Neuronal stem cell (in vitro differentiated cells): Measurements from ENCODE around the gene HIGD2B.
"Not testable (repeated sequence)": the region's sequence is repeated elsewhere in the genome, so short reads cannot be mapped to it uniquely, and the experiment has no call there.

Experiments
- DNase-seq: peaks from one replicate; pipeline ENCODE4 v3.0.0-alpha.2; 2013; ENCODE audit warnings: low spot score
- H2AFZ ChIP-seq: one replicate; pipeline ENCODE4 v1.6.1; 2013; ENCODE audit warnings: mild to moderate bottlenecking, low read length, inconsistent platforms
- H2AK5ac ChIP-seq: 2 replicates; pipeline ENCODE4 v1.6.1; 2013; ENCODE audit warnings: low read depth, mild to moderate bottlenecking, inconsistent platforms, low read length, moderate library complexity, mixed read lengths
- H2BK120ac ChIP-seq: 2 replicates; pipeline ENCODE4 v1.6.1; 2013; ENCODE audit warnings: low read depth, mild to moderate bottlenecking, inconsistent platforms, low read length, moderate library complexity, mixed read lengths
- H2BK12ac ChIP-seq: one replicate; pipeline ENCODE4 v1.6.1; 2013; ENCODE audit warnings: low read length, inconsistent platforms
- H2BK15ac ChIP-seq: 2 replicates; pipeline ENCODE4 v1.6.1; 2013; ENCODE audit warnings: mild to moderate bottlenecking, low read length, inconsistent platforms, mixed read lengths
- H2BK5ac ChIP-seq: one replicate; pipeline ENCODE4 v1.6.1; 2013; ENCODE audit warnings: inconsistent platforms, mild to moderate bottlenecking, low read length, moderate library complexity
- H3K14ac ChIP-seq: one replicate; pipeline ENCODE4 v1.6.1; 2013; ENCODE audit warnings: low read length, inconsistent platforms
- H3K18ac ChIP-seq: 2 replicates; pipeline ENCODE4 v1.6.1; 2013; ENCODE audit warnings: low read length, inconsistent platforms
- H3K23ac ChIP-seq: 2 replicates; pipeline ENCODE4 v1.6.1; 2013; ENCODE audit warnings: low read depth, mild to moderate bottlenecking, mixed read lengths, low read length, inconsistent platforms; ENCODE audit not compliant: poor library complexity
- H3K27ac ChIP-seq: replicated peaks from 3 replicates; pipeline ENCODE4 v1.5.1; 2013; ENCODE audit warnings: low read length, inconsistent platforms
- H3K27me3 ChIP-seq, 3 experiments: 2 replicates each; pipeline ENCODE4 v1.6.1; 2013; ENCODE audit warnings: low read length in 3 of 3, mild to moderate bottlenecking in 2 of 3, inconsistent platforms in 1 of 3, low read depth in 1 of 3, mixed read lengths in 1 of 3, moderate library complexity in 1 of 3; ENCODE audit not compliant: control insufficient read depth in 3 of 3, insufficient read depth in 3 of 3
- H3K36me3 ChIP-seq, 2 donors: replicated peaks in 1 of 2; 2 replicates each; pipeline ENCODE4 v1.6.1; 2013; ENCODE audit warnings: low read length in 2 of 2; ENCODE audit not compliant: control insufficient read depth in 2 of 2, insufficient read depth in 2 of 2
- H3K4ac ChIP-seq: 2 replicates; pipeline ENCODE4 v1.6.1; 2013; ENCODE audit warnings: inconsistent platforms, mild to moderate bottlenecking, low read length, moderate library complexity
- H3K4me1 ChIP-seq, 2 donors: 1 replicate in 1 of 2; 2 replicates in 1 of 2; pipeline ENCODE4 v1.6.1; 2013; ENCODE audit warnings: low read length in 2 of 2, low read depth in 1 of 2; ENCODE audit not compliant: control insufficient read depth in 2 of 2, insufficient read depth in 1 of 2
- H3K4me2 ChIP-seq: one replicate; pipeline ENCODE4 v1.6.1; 2013; ENCODE audit warnings: mild to moderate bottlenecking, low read length, inconsistent platforms; ENCODE audit not compliant: insufficient read depth, poor library complexity, severe bottlenecking
- H3K4me3 ChIP-seq, 2 donors: 2 replicates each; pipeline ENCODE4 v1.5.1; 2013; ENCODE audit warnings: low read length in 2 of 2, mild to moderate bottlenecking in 2 of 2, inconsistent platforms in 1 of 2, moderate library complexity in 1 of 2
- H3K79me1 ChIP-seq: one replicate; pipeline ENCODE4 v1.6.1; 2013; ENCODE audit warnings: low read depth, mild to moderate bottlenecking, inconsistent platforms, low read length, moderate library complexity
- H3K9ac ChIP-seq: one replicate; pipeline ENCODE4 v1.6.1; 2013; ENCODE audit warnings: mild to moderate bottlenecking, low read depth, low read length, inconsistent platforms; ENCODE audit not compliant: poor library complexity
- H3K9me3 ChIP-seq, 2 donors: replicated peaks in 1 of 2; 2 replicates each; pipeline versions ENCODE3 to v1.6.1; 2013; ENCODE audit warnings: low read length in 2 of 2, mild to moderate bottlenecking in 2 of 2, inconsistent platforms in 1 of 2, low read depth in 1 of 2, mixed read lengths in 1 of 2, moderate library complexity in 1 of 2; ENCODE audit not compliant: control insufficient read depth in 2 of 2, insufficient read depth in 1 of 2
- H4K8ac ChIP-seq: one replicate; pipeline ENCODE4 v1.6.1; 2013; ENCODE audit warnings: low read depth, mild to moderate bottlenecking, inconsistent platforms, low read length, moderate library complexity
- H4K91ac ChIP-seq: one replicate; pipeline ENCODE4 v1.6.1; 2013; ENCODE audit warnings: low read length, low read depth, mild to moderate bottlenecking, inconsistent platforms; ENCODE audit not compliant: poor library complexity
- WGBS, 2 donors: extraction: QIAGEN DNeasy Blood & Tissue Kit; methylation state at CpG; one replicate each; pipeline ENCODE4 v1.1.7; 2013; ENCODE audit warnings: missing lambda C conversion rate in 2 of 2, mixed read lengths in 1 of 2; ENCODE audit not compliant: insufficient read length in 2 of 2, insufficient replicate concordance in 1 of 2; ENCODE audit errors: extremely low coverage in 2 of 2; 5-methylcytosine and 5-hydroxymethylcytosine counted together

Gene HIGD2B

GRCh38 chr15:72639759-72640483 lies 46.1 kb downstream of the HIGD2B start:
- H4K91ac ChIP-seq, DNase-seq, H3K4me2 ChIP-seq, H3K9me3 ChIP-seq, H3K27ac ChIP-seq, H3K9ac ChIP-seq, H3K23ac ChIP-seq, H3K14ac ChIP-seq, H3K18ac ChIP-seq, H3K4ac ChIP-seq, H4K8ac ChIP-seq, H3K79me1 ChIP-seq, H2BK5ac ChIP-seq, H2BK15ac ChIP-seq, H2BK120ac ChIP-seq, H3K4me3 ChIP-seq, H3K27me3 ChIP-seq, H2AK5ac ChIP-seq, H2AFZ ChIP-seq, H2BK12ac ChIP-seq, H3K4me1 ChIP-seq, H3K36me3 ChIP-seq: not testable (repeated sequence)
- no CpG with 5 or more reads among the region's 26 CpGs for WGBS, 2 donors

- H3K27ac ChIP-seq, H3K9me3 ChIP-seq, H3K27me3 ChIP-seq, H3K23ac ChIP-seq, H4K91ac ChIP-seq, H3K4ac ChIP-seq, H2BK15ac ChIP-seq, H2AK5ac ChIP-seq, H3K36me3 ChIP-seq, H3K4me1 ChIP-seq, H2BK12ac ChIP-seq, H4K8ac ChIP-seq, H2BK120ac ChIP-seq, H3K18ac ChIP-seq, H2BK5ac ChIP-seq, H3K9ac ChIP-seq, H3K79me1 ChIP-seq, H3K14ac ChIP-seq: not testable (repeated sequence)
- peak; percentile 53 for DNase-seq
- H3K4me2 ChIP-seq, result peak overlapping the region; percentile 25
- H3K4me3 ChIP-seq, result peak overlapping the region; percentile 47 to 73
- peak overlapping the region; percentile 68 for H2AFZ ChIP-seq
- no CpG with 5 or more reads among the region's 43 CpGs for WGBS, 2 donors
These were observed 49.3 kb downstream of the HIGD2B start for GRCh38 chr15:72636519-72637282.

GRCh38 chr15:72629068-72629570 lies 56.9 kb downstream of the HIGD2B start:
- not testable (repeated sequence) for DNase-seq, H3K27me3 ChIP-seq, H3K27ac ChIP-seq, H2AFZ ChIP-seq, H4K91ac ChIP-seq, H3K18ac ChIP-seq, H2AK5ac ChIP-seq, H2BK12ac ChIP-seq, H3K23ac ChIP-seq, H3K4me3 ChIP-seq, H3K4ac ChIP-seq, H2BK15ac ChIP-seq, H2BK120ac ChIP-seq, H3K9me3 ChIP-seq, H3K36me3 ChIP-seq, H3K4me2 ChIP-seq, H3K9ac ChIP-seq, H3K4me1 ChIP-seq, H4K8ac ChIP-seq, H3K79me1 ChIP-seq
- Histone ChIP-seq H2BK5ac (peak overlapping the region; percentile 24), H3K14ac (peak overlapping the region; percentile 82)
- no CpG with 5 or more reads among the region's 7 CpGs for WGBS, 2 donors
